Gastroesophageal sphincter (tissue), 4 donors: ENCODE data around the gene PRKG1. TPM values are rescaled to one million over a fixed set of nuclear protein-coding genes. Genes with fewer than 3 reads are reported as not detected.

Experiments
- ATAC-seq: fragments of 150-250 bp; one replicate; pipeline ENCODE4 v1.9.1; 2016; ENCODE audit warnings: mild to moderate bottlenecking, moderate library complexity
- H3K27ac ChIP-seq, 4 donors: fragments of 200-600 bp; sonication (generic) in 3 of 4; 1 replicate in 3 of 4; 2 replicates in 1 of 4; pipeline ENCODE4 v1.5.1; 2016 to 2019
- H3K27me3 ChIP-seq: fragments of 200-600 bp; sonication (generic); one replicate; pipeline ENCODE4 v1.5.1; 2019
- H3K36me3 ChIP-seq, 2 donors: fragments of 200-600 bp; sonication (generic); one replicate each; pipeline ENCODE4 v1.5.1; 2019; ENCODE audit warnings: control low read depth in 1 of 2
- H3K4me1 ChIP-seq, 3 donors: fragments of 200-600 bp; sonication (generic); 1 replicate in 2 of 3; 2 replicates in 1 of 3; pipeline ENCODE4 v1.5.1; 2016 to 2019; ENCODE audit warnings: control low read depth in 2 of 3
- H3K4me3 ChIP-seq, 2 donors: fragments of 200-600 bp; sonication (generic); one replicate each; pipeline ENCODE4 v1.5.1; 2019; ENCODE audit warnings: mild to moderate bottlenecking in 1 of 2, moderate library complexity in 1 of 2
- H3K9me3 ChIP-seq, 3 donors: fragments of 200-600 bp; sonication (generic); one replicate each; pipeline ENCODE4 v1.5.1; 2017 to 2019; ENCODE audit warnings: control low read depth in 2 of 3
- CTCF ChIP-seq, 4 experiments: fragments of 200-600 bp in 2 of 4; fragments of 450-650 bp in 2 of 4; sonication (generic) in 1 of 4; IDR thresholded peaks; one replicate each; pipeline ENCODE4 v1.5.1; 2017 to 2019; ENCODE audit warnings: antibody characterized with exemption in 4 of 4, mild to moderate bottlenecking in 2 of 4, moderate library complexity in 2 of 4
- EP300 ChIP-seq: sonication (generic); formaldehyde crosslinking; IDR thresholded peaks from one replicate; pipeline ENCODE4 v1.6.1; 2017; ENCODE audit warnings: antibody characterized with exemption, mild to moderate bottlenecking
- POLR2A ChIP-seq, 2 donors: fragments of 450-650 bp; IDR thresholded peaks; one replicate each; pipeline ENCODE4 v1.6.1; 2017; ENCODE audit warnings: antibody characterized with exemption in 2 of 2, mild to moderate bottlenecking in 2 of 2, moderate library complexity in 1 of 2
- POLR2AphosphoS5 ChIP-seq: sonication (generic); formaldehyde crosslinking; IDR thresholded peaks from one replicate; pipeline ENCODE4 v1.6.1; 2017; ENCODE audit warnings: antibody characterized with exemption
- WGBS, 2 donors: methylation state at CpG; one replicate each; pipeline ENCODE4 v1.1.5; 2018; ENCODE audit warnings: low coverage in 1 of 2; 5-methylcytosine and 5-hydroxymethylcytosine counted together
- total RNA-seq, 4 donors: library from RNA; depleted of rRNA; stranded (reverse); fragments of >200 nt; gene quantifications; one replicate each; pipeline ENCODE4 v1.1.0, GENCODE V29; 2016

The PRKG1 gene
- total RNA-seq, 4 donors from 2014 or later = 27.5 to 73.2 (median 39.2) TPM

- Histone ChIP-seq H3K9me3 (no peaks in the 10 kb centered on the region), H3K27me3 (no peaks in the 10 kb centered on the region), H3K36me3 (no peaks in the 10 kb centered on the region), H3K27ac (no peak overlapping the region), H3K4me3 (no peak overlapping the region), H3K4me1 (no peaks in the 10 kb centered on the region)
- WGBS, 2 donors = 88 to 98% methylated on average over 4 of the region's 4 CpGs
- no peak for ATAC-seq
- no peak for TF ChIP-seq POLR2A (IDR thresholded peaks at IDR 0.05)
Observed at GRCh38 chr10:52212802-52213201, 1138.5 kb downstream of the PRKG1 start.

GRCh38 chr10:52213321-52213752 is 1139.0 kb downstream of the PRKG1 start:
- ATAC-seq = no peak
- Histone ChIP-seq H3K27me3 (no peaks in the 10 kb centered on the region), H3K27ac (no peak overlapping the region), H3K9me3 (no peaks in the 10 kb centered on the region), H3K4me3 (no peak overlapping the region), H3K36me3 (no peaks in the 10 kb centered on the region), H3K4me1 (no peaks in the 10 kb centered on the region)
- 58% methylated on average over 3 of the region's 3 CpGs for WGBS, 2 donors
- TF ChIP-seq POLR2A (IDR thresholded peaks at IDR 0.05) = no peak
- TF ChIP-seq CTCF (IDR thresholded peaks at IDR 0.05) = no peak
- TF ChIP-seq POLR2AphosphoS5 = no peak

GRCh38 chr10:52215745-52216361 is 1141.6 kb downstream of the PRKG1 start:
- Histone ChIP-seq H3K4me1 (no peaks in the 10 kb centered on the region), H3K27ac (no peak overlapping the region), H3K9me3 (no peaks in the 10 kb centered on the region), H3K36me3 (no peaks in the 10 kb centered on the region), H3K27me3 (no peaks in the 10 kb centered on the region), H3K4me3 (no peak overlapping the region)
- TF ChIP-seq POLR2AphosphoS5 = no peak
- TF ChIP-seq CTCF (IDR thresholded peaks at IDR 0.05) = peak; percentile 64 to 89 (median 77)
- no peak for TF ChIP-seq POLR2A (IDR thresholded peaks at IDR 0.05)
- ATAC-seq = peak; percentile 22

- H3K4me1 ChIP-seq = no peaks in the 10 kb centered on the region
Observed at GRCh38 chr10:52216852-52217251, 1142.6 kb downstream of the PRKG1 start.

GRCh38 chr10:52217531-52217930 is 1143.2 kb downstream of the PRKG1 start:
- no peak overlapping the region for H3K4me3 ChIP-seq
- no peaks in the 10 kb centered on the region for H3K27me3 ChIP-seq
- no peak overlapping the region for H3K27ac ChIP-seq
- H3K36me3 ChIP-seq = no peaks in the 10 kb centered on the region
- H3K4me1 ChIP-seq = no peaks in the 10 kb centered on the region
- TF ChIP-seq EP300 = no peak
- TF ChIP-seq CTCF (IDR thresholded peaks at IDR 0.05) = no peak
- TF ChIP-seq POLR2A (IDR thresholded peaks at IDR 0.05) = no peak
- H3K9me3 ChIP-seq = no peaks in the 10 kb centered on the region
- ATAC-seq = no peak
- 67 to 94% methylated on average over 1 of the region's 1 CpG for WGBS, 2 donors

More at GRCh38 chr10:52216852-52217251, 1142.6 kb downstream of the PRKG1 start:
- 63% methylated on average over 2 of the region's 2 CpGs for WGBS, 2 donors
- no peak overlapping the region for H3K27ac ChIP-seq
- H3K27me3 ChIP-seq = no peaks in the 10 kb centered on the region
- H3K36me3 ChIP-seq = no peaks in the 10 kb centered on the region
- no peak overlapping the region for H3K4me3 ChIP-seq
- no peak for ATAC-seq
- H3K9me3 ChIP-seq = no peaks in the 10 kb centered on the region
- TF ChIP-seq POLR2AphosphoS5 (no peak), EP300 (no peak), POLR2A (IDR thresholded peaks at IDR 0.05) (no peak), CTCF (IDR thresholded peaks at IDR 0.05) (no peak)
